ENCODE data around the gene CA12.

DNA sequence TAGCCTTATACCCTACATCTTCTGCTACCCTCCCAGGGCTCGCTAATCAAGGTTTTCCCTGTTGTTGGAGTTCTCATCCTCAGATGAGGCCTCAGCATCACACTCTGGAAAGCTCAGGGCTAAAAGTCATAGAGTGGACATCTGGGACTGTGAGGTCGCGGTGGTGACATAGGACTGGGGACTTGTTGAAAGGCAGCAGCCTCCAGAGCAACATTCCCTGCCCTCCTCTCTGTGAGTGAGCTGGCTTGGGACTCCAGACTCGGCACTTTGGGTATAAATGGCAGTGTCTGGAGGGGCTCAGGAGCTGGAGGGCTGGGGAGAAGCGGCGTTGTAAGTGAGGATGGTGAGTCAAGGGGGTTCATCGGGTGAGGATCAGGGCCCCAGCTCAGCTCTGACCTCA is 2.7 kb downstream of the CA12 start:
- TF ChIP-seq EZH2 (IDR thresholded peaks at IDR 0.05; ENCODE audit: borderline replicate concordance, low read depth, low read length, poor library complexity, severe bottlenecking) = no peak
- TF ChIP-seq, protein P1, sequence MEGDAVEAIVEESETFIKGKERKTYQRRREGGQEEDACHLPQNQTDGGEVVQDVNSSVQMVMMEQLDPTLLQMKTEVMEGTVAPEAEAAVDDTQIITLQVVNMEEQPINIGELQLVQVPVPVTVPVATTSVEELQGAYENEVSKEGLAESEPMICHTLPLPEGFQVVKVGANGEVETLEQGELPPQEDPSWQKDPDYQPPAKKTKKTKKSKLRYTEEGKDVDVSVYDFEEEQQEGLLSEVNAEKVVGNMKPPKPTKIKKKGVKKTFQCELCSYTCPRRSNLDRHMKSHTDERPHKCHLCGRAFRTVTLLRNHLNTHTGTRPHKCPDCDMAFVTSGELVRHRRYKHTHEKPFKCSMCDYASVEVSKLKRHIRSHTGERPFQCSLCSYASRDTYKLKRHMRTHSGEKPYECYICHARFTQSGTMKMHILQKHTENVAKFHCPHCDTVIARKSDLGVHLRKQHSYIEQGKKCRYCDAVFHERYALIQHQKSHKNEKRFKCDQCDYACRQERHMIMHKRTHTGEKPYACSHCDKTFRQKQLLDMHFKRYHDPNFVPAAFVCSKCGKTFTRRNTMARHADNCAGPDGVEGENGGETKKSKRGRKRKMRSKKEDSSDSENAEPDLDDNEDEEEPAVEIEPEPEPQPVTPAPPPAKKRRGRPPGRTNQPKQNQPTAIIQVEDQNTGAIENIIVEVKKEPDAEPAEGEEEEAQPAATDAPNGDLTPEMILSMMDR (conservative IDR thresholded peaks at IDR 0.05; ENCODE audit: low read depth, low read length) = no peak

Data from A673 (cell line).